ENCODE measurements around the gene NUDT17. TPM values are rescaled to one million over a fixed set of nuclear protein-coding genes. Genes with fewer than 3 reads are reported as not detected.
"Not testable (repeated sequence)": the region's sequence is repeated elsewhere in the genome, so short reads cannot be mapped to it uniquely, and the experiment has no call there.

The NUDT17 gene
- total and polyA plus RNA-seq, 2 donors (not counting 1 experiment from before 2014, with no cell fraction given): 3.4 to 5.1 TPM

- no peaks in the 10 kb centered on the region for H3K36me3 ChIP-seq (ENCODE audit: control insufficient read depth, insufficient read depth, low read length)
- H4K20me1 ChIP-seq (ENCODE audit: control insufficient read depth, extremely low read depth, insufficient read depth, low read length): no peaks in the 10 kb centered on the region
- H2AFZ ChIP-seq (ENCODE audit: low read length): no peak overlapping the region
- peaks cover 2% of the 10 kb centered on the region for H3K4me1 ChIP-seq (ENCODE audit: control insufficient read depth, extremely low read depth, insufficient read depth, low read length)
- no peak overlapping the region for H3K27ac ChIP-seq (ENCODE audit: insufficient read depth, low read length)
- no peak for DNase-seq (ENCODE audit: low read depth in 2 of 2)
- no peaks in the 10 kb centered on the region for H3K9me3 ChIP-seq (ENCODE audit: control insufficient read depth, insufficient read depth, low read depth, low read length)
- no peak overlapping the region for H3K4me2 ChIP-seq (ENCODE audit: extremely low read depth, insufficient read depth, low read length)
- H3K27me3 ChIP-seq (ENCODE audit: control insufficient read depth, insufficient read depth, low read length): no peaks in the 10 kb centered on the region
- H3K4me3 ChIP-seq (replicated peaks in 1 of 4; ENCODE audit: control extremely low read depth in 1 of 4, insufficient read depth in 1 of 4, low read depth in 3 of 4, low read length in 4 of 4): no peak overlapping the region
- no peak overlapping the region for H3K9ac ChIP-seq (ENCODE audit: insufficient read depth, low read length)
- TF ChIP-seq EZH2 (IDR thresholded peaks at IDR 0.05; ENCODE audit: low read length, missing control alignments) (no peak), CTCF (conservative IDR thresholded peaks at IDR 0.05 in 1 of 2, IDR thresholded peaks at IDR 0.05 in 1 of 2; ENCODE audit: low read depth in 1 of 2, low read length in 2 of 2) (no peak)
- peaks cover 62% of the 10 kb centered on the region for H3K79me2 ChIP-seq (ENCODE audit: control insufficient read depth, insufficient read depth, low read length)
Observed at GRCh38 chr1:145806844-145807243, 38.6 kb upstream of the NUDT17 start.

DNA sequence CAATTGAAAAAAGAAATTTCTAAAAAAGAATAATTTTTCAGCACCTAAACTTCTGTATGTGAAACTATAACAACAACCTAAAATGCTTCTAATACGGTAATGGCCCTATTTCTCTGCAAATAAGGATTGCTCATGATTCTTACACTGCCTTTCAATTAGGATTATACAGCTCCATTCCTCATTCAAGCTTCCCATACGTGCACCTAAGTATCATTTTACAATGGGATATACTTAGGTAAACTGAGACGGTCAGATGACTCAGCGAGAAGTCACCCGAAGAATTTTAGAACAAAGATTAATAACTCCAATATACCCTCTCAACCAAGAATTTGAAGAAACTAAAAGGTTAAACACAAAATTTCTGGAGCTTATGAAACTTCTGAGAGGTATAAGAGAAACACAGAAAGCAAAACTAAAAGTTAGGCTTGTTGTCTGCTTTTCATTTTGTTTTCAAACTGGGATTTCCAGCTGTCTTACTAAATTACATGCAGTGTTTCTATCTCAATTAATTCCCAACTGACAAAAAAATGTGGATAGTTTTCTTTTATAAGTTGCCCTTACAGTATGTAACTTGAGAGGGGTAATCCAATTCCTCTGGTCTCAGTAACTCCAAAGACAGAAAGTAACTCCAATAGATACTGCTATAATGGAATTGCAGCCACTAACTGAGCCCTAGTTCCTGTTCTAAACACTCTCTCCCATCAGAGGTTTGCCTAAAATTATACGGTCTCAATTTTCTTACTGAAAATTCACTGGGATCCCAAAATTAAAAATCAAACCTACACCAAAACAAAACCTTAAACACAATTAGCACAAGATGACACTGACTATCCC lies 32.2 kb upstream of the NUDT17 start:
- not testable (repeated sequence) for H3K27ac ChIP-seq (ENCODE audit: insufficient read depth, low read length); DNase-seq (ENCODE audit: low read depth in 2 of 2); H3K9ac ChIP-seq (ENCODE audit: insufficient read depth, low read length); H3K27me3 ChIP-seq (ENCODE audit: control insufficient read depth, insufficient read depth, low read length); H3K9me3 ChIP-seq (ENCODE audit: control insufficient read depth, insufficient read depth, low read depth, low read length); H3K36me3 ChIP-seq (ENCODE audit: control insufficient read depth, insufficient read depth, low read length); H3K4me2 ChIP-seq (ENCODE audit: extremely low read depth, insufficient read depth, low read length); H3K4me3 ChIP-seq (replicated peaks in 1 of 4; ENCODE audit: control extremely low read depth in 1 of 4, insufficient read depth in 1 of 4, low read depth in 3 of 4, low read length in 4 of 4); H4K20me1 ChIP-seq (ENCODE audit: control insufficient read depth, extremely low read depth, insufficient read depth, low read length); H2AFZ ChIP-seq (ENCODE audit: low read length); H3K4me1 ChIP-seq (ENCODE audit: control insufficient read depth, extremely low read depth, insufficient read depth, low read length)
- peaks cover 15% of the 10 kb centered on the region for H3K79me2 ChIP-seq (ENCODE audit: control insufficient read depth, insufficient read depth, low read length)

- H3K9ac ChIP-seq (ENCODE audit: insufficient read depth, low read length); H4K20me1 ChIP-seq (ENCODE audit: control insufficient read depth, extremely low read depth, insufficient read depth, low read length); H2AFZ ChIP-seq (ENCODE audit: low read length); H3K4me2 ChIP-seq (ENCODE audit: extremely low read depth, insufficient read depth, low read length); H3K27me3 ChIP-seq (ENCODE audit: control insufficient read depth, insufficient read depth, low read length); H3K36me3 ChIP-seq (ENCODE audit: control insufficient read depth, insufficient read depth, low read length); H3K4me3 ChIP-seq (replicated peaks in 1 of 4; ENCODE audit: control extremely low read depth in 1 of 4, insufficient read depth in 1 of 4, low read depth in 3 of 4, low read length in 4 of 4); H3K9me3 ChIP-seq (ENCODE audit: control insufficient read depth, insufficient read depth, low read depth, low read length); H3K27ac ChIP-seq (ENCODE audit: insufficient read depth, low read length); H3K4me1 ChIP-seq (ENCODE audit: control insufficient read depth, extremely low read depth, insufficient read depth, low read length); H3K79me2 ChIP-seq (ENCODE audit: control insufficient read depth, insufficient read depth, low read length): not testable (repeated sequence)
- DNase-seq (ENCODE audit: low read depth in 2 of 2): peak; percentile 69 to 81
Observed at GRCh38 chr1:145818095-145818494, 27.3 kb upstream of the NUDT17 start.

- Histone ChIP-seq H3K79me2 (ENCODE audit: control insufficient read depth, insufficient read depth, low read length) (peaks cover 34% of the 10 kb centered on the region), H3K4me3 (replicated peaks in 1 of 4; ENCODE audit: control extremely low read depth in 1 of 4, insufficient read depth in 1 of 4, low read depth in 3 of 4, low read length in 4 of 4) (peak overlapping the region in 3 of 4 experiments; percentile 17 to 48 (median 41))
- not testable (repeated sequence) for H3K27me3 ChIP-seq (ENCODE audit: control insufficient read depth, insufficient read depth, low read length); H2AFZ ChIP-seq (ENCODE audit: low read length); H4K20me1 ChIP-seq (ENCODE audit: control insufficient read depth, extremely low read depth, insufficient read depth, low read length); H3K9me3 ChIP-seq (ENCODE audit: control insufficient read depth, insufficient read depth, low read depth, low read length); H3K36me3 ChIP-seq (ENCODE audit: control insufficient read depth, insufficient read depth, low read length); H3K27ac ChIP-seq (ENCODE audit: insufficient read depth, low read length); H3K4me1 ChIP-seq (ENCODE audit: control insufficient read depth, extremely low read depth, insufficient read depth, low read length); H3K9ac ChIP-seq (ENCODE audit: insufficient read depth, low read length); H3K4me2 ChIP-seq (ENCODE audit: extremely low read depth, insufficient read depth, low read length); DNase-seq (ENCODE audit: low read depth in 2 of 2)
Observed at GRCh38 chr1:145822779-145823331, 22.6 kb upstream of the NUDT17 start.
